Skeletal muscle cell (primary cell): ENCODE data around the gene M1AP.
"Not testable (repeated sequence)": the region's sequence is repeated elsewhere in the genome, so short reads cannot be mapped to it uniquely, and the experiment has no call there.

Source experiments
- DNase-seq: peaks from one replicate; pipeline ENCODE4 v3.0.0-alpha.2; 2010; ENCODE audit warnings: low read depth
- H3K4me3 ChIP-seq: 2 replicates; pipeline ENCODE4 v1.5.1; 2011; ENCODE audit warnings: low read depth, mild to moderate bottlenecking, control low read depth, low read length, moderate library complexity

Gene M1AP

DNA sequence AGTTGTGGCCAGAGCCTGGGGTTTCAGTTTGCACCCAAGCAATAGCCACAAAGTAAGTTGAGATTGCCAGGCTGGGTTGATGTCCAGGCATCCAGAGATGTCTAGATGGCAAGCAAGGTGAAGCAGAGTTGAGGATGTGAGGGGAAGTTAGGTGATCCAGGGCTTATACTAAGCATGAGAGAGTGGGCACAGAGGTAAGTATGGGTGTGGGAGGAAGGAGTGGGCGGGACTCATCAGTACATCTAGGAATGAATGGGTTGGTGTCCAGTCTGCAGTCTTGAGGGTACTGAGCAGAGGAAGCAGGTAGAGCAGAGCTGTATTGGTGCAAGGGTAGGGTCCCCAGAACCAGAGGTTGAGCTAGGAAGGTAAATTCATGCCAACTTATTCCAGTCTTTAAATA lies 7.4 kb upstream of the M1AP start:
- no peak overlapping the region for H3K4me3 ChIP-seq
- no peak for DNase-seq

DNA sequence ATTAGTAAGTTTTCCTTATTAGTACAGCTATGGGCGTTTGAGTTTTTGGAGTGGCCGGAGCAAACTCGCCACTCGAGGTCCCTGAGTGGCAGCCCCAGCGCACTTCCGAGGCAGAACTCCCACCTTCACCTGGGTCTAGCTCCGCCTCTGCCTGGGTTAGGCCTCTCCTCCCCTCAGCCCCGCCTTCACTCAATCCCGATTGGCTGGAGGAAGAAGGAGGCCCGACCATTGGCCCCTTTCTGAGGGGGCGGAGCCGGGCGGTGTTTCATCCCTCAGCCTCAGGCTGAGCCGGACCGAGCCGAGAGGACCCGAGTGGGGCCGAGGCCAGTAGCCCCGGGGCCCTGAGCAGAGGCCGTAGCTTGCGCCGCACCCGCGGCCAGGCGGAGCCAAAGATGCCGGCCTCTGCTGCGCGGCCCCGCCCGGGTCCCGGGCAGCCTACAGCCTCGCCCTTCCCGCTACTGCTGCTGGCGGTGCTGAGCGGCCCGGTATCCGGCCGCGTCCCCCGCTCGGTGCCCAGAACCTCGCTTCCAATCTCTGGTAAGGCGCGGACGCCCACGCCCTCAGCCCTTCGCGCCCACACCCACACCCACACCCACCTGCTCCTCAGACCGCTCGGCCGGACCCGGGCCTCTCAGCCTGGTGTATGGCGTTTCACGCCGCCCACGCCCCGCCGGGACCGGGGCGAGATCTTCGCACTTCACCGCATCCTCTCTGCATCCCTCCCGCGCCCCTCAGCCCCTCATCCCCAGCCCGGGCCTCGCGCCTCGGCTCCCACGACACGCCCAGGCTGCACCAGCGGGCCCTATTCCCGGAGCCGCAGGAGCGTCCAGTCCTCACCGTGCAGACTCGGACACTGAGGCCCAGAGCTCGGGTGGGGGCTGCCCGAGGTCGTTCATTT lies 6.1 kb upstream of the M1AP start, which contains the start of gene SEMA4F:
TSS of gene SEMA4F (plus strand) at position 263 of the 898 bp plus-strand sequence. CDS start at position 393, 130 bp downstream.
- H3K4me3 ChIP-seq: peak within 1 kb of the TSS; percentile 76
- DNase-seq: peak; percentile 76

DNA sequence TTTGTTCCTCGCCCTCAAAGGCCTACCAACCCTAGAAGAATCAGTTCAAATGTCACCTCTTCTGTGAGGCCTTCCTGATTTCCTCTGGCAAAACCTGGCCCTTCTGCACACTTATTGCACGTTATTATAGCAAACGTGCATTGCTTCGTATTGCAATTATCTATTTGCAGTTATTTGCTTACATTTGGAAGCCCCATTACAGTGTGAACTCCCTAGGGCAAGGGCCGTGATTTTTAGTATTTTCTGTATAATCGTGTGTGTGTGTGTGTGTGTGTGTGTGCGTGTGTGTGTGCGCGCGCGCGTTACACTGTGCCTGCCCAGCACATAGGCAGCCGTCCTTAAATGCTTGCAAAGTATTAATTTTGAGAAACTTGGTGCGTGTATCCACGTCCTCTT lies 5.5 kb upstream of the M1AP start:
- H3K4me3 ChIP-seq: peak overlapping the region; percentile 76
- no peak for DNase-seq

DNA sequence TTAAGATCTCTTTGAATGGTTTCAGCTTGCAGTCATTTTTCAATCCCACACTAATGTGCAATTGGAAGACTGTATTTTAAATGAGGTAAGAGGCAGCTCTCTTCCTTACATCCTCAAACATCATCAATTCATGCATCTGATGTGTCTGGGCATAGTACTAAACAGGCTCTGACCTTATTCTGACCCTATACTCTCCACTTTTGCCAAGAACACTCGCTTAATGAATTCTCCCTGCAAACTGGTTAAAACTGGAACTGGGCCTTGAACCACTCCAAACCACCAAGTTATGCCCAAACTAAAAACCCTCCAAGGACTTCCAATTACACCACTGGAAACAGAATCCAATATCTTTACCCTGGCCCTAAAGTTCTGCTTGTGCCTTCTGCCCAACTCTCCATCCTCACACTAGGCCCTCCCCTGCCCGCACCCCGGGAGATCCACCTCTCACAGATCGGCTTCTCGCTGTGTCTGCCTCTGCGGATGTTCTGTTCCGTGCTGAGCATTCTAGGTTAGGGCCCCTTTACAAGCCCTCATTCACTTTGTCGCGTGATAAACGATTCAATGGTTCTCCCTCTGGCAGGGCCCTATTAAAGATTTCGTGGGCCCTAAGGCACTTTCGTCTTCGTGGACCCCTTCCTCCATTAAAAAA lies 1.2 kb downstream of the M1AP start:
- no peak overlapping the region for H3K4me3 ChIP-seq
- DNase-seq: no peak

DNA sequence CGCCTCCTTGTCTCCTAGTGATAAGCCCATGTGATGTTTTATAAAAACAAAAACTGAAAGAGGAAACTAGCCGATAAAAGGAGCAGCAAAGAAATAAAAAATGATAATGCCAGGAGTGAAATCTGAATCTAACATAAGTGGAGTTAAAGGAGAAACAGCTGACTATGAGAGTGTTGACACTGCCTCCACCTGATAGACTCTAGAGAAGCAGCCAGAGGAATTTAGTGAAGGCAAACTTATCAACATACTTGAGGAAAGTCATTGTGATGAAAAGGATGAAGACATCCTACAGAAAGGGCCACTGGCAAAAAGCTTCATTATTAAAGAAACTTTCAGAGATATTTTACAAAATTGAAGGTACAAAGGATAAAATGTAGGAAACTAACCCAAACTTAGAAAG lies 1.9 kb downstream of the M1AP start:
- no peak for DNase-seq
- no peak overlapping the region for H3K4me3 ChIP-seq

DNA sequence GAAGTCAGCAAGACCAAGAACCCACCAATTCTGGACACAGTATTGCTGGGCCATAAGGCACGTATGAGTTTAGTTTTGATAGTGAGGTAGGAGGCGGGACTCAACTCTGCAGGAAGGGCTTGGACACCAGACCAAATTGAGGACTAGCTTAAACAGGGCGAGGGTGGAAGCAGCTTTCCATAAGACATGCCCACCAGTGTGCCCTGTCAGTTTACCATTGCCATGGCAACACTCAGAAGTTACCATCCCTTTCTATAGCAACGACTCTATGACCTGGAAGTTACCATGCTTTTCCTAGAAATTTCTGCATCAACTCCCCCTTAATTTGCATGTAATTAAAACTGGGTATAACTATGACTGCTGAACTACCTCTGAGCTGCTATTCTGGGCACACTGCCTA lies 2.8 kb downstream of the M1AP start:
- no peak overlapping the region for H3K4me3 ChIP-seq
- no peak for DNase-seq

DNA sequence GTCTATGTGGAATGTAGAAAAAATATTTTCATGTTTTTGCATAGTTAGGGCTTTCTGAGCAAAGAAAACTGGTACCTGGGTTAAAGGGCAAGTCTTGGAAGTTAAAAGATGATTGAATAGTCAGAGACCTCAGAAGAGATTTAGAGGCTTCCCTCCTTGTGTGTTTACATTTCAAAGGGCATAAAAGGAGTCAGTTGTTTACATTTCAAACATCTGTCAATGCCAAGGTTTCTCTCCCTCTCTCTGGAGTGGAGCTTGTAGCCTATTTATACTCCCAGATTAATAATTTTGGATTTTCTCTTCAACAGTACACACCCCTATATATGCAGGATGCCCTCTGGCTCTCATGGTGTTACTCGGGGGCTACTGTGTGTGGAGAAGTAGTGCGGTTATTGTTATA lies 8.6 kb downstream of the M1AP start:
- no peak for DNase-seq
- no peak overlapping the region for H3K4me3 ChIP-seq

DNA sequence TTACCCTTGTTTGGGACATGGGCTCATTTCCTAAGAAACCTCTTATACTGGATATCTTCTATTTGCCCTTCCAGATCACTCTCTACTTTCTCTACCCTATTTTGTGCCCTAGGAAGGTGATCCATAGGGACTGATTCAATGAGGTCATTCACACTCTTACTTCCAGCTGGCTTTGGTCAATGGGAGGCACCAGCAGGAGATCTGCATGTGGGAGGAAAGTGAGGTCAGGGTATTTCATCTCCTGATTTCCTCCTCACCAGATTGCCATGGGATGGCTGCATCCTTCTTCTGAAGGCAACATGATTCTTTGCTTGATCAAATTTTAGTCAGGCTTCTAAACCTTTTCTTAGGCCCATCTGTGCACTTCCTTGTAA lies 15.2 kb downstream of the M1AP start:
- DNase-seq: no peak
- H3K4me3 ChIP-seq: no peak overlapping the region

DNA sequence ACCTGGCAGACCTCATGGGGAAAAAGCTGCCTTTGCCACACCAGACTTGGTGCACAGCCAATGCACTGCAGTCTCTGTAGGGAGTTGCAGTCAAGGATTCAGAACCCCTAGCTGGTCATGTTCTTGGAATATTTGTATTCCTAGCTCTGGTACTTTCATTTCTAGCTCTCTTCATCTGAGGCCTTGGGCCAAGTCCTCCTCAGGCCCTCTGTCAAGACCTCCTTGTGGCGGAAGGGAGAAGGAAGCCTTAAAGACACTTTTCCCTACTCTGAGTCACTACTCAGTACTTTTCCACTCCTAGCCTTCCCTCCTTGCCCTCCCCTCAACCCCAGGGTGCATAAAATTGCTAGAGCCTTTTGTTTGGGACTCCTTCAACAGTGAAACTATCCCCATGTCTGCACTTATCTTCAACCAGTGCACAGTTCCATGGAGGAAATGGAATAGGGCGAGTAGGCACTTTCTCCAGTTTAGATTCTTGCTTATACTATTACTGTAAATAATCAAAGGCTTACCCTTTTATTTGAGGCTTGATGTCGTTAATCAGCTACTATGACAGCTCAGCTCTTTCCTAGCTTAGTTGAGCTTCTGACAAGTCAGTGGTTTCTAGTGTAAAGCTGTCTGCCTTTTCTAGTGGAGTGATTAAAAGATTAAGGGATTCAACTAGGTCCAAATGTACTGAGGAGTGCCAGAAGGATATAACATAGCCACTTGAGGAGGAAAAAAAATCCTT lies 15.8 kb downstream of the M1AP start:
- no peak overlapping the region for H3K4me3 ChIP-seq
- no peak for DNase-seq

DNA sequence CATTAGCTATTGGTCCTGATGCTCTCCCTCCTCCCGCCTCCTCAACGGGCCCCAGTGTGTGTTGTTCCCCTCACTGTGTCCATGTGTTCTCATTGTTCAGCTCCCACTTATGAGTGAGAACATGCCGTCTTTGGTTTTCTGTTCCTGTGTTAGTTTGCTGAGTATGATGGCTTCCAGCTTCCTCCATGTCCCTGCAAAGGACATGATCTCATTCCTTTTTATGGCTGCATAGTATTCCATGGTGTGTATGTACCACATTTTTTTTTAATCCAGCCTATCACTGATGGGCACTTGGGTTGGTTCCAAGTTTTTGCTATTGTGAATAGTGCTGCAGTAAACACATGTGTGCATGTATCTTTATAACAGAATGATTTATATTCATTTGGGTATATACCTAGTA lies 17.7 kb downstream of the M1AP start:
- DNase-seq, H3K4me3 ChIP-seq: not testable (repeated sequence)

DNA sequence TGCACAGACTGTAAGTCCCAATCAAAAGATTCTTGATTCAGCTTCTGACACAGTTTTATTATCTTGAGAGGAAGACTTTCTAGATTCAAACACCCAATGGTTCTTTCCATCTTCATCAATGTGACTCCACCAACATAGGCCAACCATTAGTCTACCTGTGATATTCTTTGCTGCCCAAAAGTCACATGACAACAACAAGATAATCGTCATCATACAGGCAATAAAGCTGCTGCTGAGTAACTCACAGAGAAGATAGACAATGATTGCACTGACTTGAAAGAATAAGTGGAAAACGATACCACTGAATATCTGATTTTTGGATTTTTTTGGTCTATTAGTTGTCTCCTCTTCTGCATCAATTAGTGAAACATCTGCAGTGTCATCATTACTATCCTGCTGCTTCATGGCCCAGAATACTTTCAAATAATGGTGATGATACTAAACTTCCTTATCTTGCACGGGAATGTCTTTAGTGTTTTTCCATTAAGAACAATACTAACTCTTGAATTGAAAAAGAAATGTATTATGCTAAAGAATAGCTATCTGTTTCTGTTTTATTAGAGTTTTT lies 19.5 kb downstream of the M1AP start:
- H3K4me3 ChIP-seq: no peak overlapping the region
- no peak for DNase-seq

DNA sequence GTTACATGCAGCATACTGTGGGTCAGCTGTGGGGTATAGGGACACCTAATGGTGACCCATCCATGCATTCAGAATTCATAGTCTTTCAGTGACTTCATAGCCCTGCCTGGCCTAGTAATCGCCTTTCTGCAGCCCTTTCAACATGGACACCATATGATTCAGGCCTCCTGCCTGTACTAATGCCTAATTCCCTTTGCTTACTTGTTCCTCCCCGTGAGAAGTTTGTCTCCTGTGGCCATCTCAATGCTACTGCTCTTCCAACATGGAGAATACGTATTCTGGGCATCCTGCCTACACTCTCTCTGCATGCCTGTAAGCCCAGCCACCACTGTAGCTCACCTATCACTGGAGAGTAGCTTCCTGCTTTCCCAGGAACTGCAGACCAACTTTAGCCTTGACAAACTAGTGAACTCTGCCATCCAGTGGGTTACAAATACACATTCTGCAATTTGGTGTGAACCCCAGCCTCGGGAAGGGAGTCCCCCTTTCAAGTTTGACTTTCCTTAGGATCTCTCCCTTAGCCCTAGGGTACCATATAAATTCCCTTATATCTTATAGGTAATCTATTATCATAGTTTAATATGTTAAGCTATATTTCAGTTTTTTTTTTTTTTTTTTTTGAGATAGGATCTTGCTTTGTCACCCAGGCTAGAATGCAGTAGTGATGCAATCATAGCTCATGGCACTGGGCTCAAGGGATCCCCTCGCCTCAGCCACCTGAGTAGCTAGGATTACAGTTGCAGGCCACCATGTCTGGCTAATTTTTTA lies 22.3 kb downstream of the M1AP start:
- no peak for DNase-seq

DNA sequence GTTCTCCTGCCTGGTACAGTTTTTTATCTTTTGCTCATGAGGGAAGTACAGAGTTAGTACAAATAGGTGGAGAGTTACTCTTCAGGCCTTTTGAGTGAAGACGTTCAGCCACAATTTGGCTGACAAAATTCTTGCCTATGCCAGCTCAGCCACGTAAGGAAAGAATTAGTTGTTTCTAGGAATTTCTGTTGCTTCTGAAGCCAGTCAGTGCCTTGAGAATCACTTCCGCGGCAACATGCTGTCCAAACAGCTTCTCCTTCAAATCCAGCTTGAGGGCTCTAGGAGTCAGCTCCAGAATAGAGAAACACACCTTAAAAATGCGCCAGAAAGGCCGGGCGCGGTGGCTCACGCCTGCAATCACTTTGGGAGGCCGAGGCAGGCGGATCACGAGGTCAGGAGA lies 27.5 kb downstream of the M1AP start:
- no peak for DNase-seq
- H3K4me3 ChIP-seq: no peak overlapping the region

More for the DNA sequence above, 22.3 kb downstream of the M1AP start:
- no peak overlapping the region for H3K4me3 ChIP-seq

DNA sequence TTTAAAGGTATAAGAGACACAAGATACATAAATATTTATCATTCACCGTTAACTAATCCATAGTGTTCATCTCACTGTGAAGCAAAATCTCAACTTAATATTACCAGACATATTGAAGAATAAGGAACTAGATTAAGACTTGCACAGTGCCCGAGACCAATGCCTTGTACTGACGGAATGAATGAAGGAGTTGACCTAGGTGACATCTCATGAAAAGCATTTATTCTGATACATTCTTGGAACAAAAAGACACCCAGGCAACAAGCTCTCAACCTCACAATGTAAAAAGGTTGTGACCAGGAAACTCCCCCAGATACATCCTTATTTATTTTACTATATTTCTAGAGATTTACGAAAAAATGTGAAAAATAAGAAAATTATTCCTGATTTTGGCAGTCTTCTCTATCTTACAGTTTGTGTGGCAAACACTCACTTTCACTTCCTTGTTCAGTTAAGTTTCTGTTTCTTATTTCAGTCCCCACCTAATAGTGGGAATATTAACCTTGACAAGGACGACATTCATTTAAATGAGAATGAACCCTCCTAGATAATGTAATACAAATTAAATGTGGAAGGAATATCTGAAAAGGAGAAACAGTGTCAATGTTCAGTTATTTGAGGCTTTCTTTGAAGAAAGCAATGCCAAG lies 28.4 kb downstream of the M1AP start:
- no peak for DNase-seq
- no peak overlapping the region for H3K4me3 ChIP-seq

DNA sequence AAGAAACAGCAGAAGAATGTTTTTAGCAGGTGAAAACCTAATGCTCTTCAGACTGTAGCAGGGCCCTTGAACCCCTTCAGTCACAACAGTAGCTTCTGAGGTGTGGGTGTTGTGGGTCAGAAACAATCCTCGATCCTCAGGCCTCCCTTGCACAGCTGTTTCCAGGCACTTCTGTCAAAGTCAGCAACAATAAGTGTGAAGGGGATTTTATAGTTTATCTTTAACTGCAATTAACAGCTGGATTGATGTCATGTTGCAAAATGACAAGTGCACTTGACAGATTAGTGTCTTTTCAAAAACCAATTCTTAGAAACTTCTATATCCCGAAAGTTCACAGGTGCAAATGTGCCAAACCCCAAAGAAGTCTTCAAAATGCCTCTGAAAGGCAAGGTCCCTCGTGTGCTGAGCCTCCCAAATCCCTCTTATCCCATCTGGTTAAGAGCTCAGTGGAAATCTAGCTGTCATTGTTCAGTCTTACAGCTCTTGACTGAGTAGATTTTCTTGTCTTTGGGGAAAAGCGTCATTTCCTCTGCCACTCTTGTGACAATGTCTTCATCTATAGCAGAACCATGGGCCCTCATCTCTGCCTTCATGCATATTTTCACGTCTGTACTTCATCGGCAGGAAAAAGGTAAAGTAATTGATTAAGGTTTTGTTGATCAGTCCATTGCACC lies 29.6 kb downstream of the M1AP start:
- DNase-seq: no peak
- no peak overlapping the region for H3K4me3 ChIP-seq

DNA sequence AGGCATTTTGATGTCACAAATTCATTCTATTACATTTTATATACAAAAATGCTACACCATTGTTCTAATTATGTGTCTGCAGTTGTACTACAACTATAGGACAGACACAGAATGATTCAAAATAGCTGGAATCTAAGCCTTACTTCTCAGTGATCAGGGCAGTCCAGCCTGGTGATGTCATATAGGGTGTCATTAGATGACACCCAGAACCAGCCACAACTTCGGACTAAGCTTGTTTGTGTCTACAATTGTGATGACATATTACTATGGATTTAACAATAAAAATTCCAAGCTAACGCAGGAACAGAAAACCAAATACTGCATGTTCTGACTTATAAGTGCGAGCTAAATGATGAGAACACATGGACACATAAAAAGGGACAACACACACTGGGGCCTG lies 31.0 kb downstream of the M1AP start:
- H3K4me3 ChIP-seq: no peak overlapping the region
- DNase-seq: no peak

DNA sequence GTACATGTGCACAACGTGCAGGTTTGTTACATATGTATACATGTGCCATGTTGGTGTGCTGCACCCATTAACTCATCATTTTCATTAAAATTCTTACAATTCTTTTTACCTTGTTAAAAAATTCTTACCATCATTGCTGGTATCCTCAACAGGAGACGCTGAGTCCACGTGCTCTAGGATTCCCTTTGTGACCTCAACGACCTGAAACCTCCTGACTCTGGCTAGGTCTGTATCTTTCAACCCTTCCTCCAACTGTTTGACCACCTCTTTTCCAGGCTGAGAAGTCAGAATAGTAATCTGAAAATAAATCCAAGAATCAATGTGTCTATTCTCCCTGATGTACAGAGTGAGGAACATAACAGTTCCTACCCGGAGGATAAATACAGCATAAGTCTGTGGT lies 41.2 kb downstream of the M1AP start:
- H3K4me3 ChIP-seq: no peak overlapping the region
- no peak for DNase-seq

DNA sequence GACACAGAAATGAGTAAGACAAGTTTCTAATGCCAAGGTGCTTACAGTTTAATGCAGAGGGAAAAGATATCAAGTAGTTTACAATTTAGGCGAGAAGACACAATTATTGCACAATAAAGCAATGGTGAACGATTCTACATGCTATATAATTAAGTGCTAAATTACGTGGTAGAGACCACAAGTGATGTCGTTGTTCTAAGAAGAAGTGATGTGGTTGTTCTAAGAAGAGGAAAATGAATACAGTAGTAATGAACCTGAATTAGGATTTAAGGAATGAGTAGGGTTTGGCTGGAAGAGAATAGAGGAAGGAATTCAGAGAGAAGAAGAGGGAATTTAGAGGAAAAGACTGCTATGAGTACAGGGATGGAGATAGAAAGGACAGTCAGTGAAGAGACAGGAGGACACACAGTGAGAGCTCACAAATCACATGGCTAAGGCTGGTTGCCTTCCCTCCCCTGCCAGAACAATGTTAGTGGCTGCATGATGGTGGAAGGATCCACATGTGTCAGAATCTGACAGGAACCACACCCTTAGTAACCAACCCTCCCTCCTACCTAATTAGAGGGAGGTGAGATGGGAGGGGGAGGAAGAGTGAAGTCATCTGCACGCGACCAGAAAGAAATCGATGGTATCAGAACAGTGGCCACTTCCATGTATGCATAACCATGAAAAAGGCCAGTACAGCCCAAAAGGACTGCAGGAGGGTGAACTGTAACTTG lies 44.7 kb downstream of the M1AP start:
- DNase-seq: no peak

More for the DNA sequence above, 44.7 kb downstream of the M1AP start:
- H3K4me3 ChIP-seq: no peak overlapping the region
